HTERT RPE-1 (cell line): ENCODE data around the gene MDM1.

Source experiments
- in situ Hi-C: fragments of 300-500 bp; cut with MboI; formaldehyde crosslinking; loops from 4 replicates; pipeline ENCODE4 v1.14.3; 2020; ENCODE audit warnings: low sequenced_read_pairs

Gene MDM1

GRCh38 chr12:68358532-68359485 is 26.6 kb upstream of the MDM1 start:
- in situ Hi-C loops, result no loop called here

GRCh38 chr12:68356986-68357385 is 24.8 kb upstream of the MDM1 start:
- in situ Hi-C loops, result no loop called here

- in situ Hi-C loops, result no loop called here
These were observed 24.0 kb upstream of the MDM1 start for GRCh38 chr12:68356060-68356695.

GRCh38 chr12:68354977-68355541 is 22.9 kb upstream of the MDM1 start:
- in situ Hi-C loops, result no loop called here

GRCh38 chr12:68352067-68352466 is 19.9 kb upstream of the MDM1 start:
- in situ Hi-C loops, result no loop called here

- in situ Hi-C loops, result no loop called here
These were observed 18.6 kb upstream of the MDM1 start for GRCh38 chr12:68350753-68351152.

- in situ Hi-C loops, result no loop called here
These were observed 17.9 kb upstream of the MDM1 start for GRCh38 chr12:68349921-68350606.

GRCh38 chr12:68349220-68349621 is 17.1 kb upstream of the MDM1 start:
- in situ Hi-C loops, result no loop called here

GRCh38 chr12:68348419-68348818 is 16.3 kb upstream of the MDM1 start:
- in situ Hi-C loops, result no loop called here

- in situ Hi-C loops, result no loop called here
These were observed 13.6 kb upstream of the MDM1 start for GRCh38 chr12:68345763-68346162.

GRCh38 chr12:68344126-68344525 is 12.0 kb upstream of the MDM1 start:
- in situ Hi-C loops, result no loop called here

GRCh38 chr12:68342966-68343365 is 10.8 kb upstream of the MDM1 start:
- in situ Hi-C loops, result no loop called here

GRCh38 chr12:68341822-68342221 is 9.7 kb upstream of the MDM1 start:
- in situ Hi-C loops, result no loop called here

- in situ Hi-C loops, result no loop called here
These were observed 8.5 kb upstream of the MDM1 start for GRCh38 chr12:68340404-68341270.

- in situ Hi-C loops, result no loop called here
These were observed 4.7 kb upstream of the MDM1 start for GRCh38 chr12:68336889-68337303.

GRCh38 chr12:68335462-68335861 is 3.3 kb upstream of the MDM1 start:
- in situ Hi-C loops, result no loop called here

- in situ Hi-C loops, result no loop called here
These were observed 2.0 kb upstream of the MDM1 start for GRCh38 chr12:68334132-68334531.

GRCh38 chr12:68332728-68333630 is 817 bp upstream of the MDM1 start:
- in situ Hi-C loops, result no loop called here

- in situ Hi-C loops, result no loop called here
These were observed 678 bp downstream of the MDM1 start for GRCh38 chr12:68331500-68331868.
